ENCODE results near the gene OSBPL9.
"Not testable (repeated sequence)": the region's sequence is repeated elsewhere in the genome, so short reads cannot be mapped to it uniquely, and the experiment has no call there.

The OSBPL9 gene

DNA sequence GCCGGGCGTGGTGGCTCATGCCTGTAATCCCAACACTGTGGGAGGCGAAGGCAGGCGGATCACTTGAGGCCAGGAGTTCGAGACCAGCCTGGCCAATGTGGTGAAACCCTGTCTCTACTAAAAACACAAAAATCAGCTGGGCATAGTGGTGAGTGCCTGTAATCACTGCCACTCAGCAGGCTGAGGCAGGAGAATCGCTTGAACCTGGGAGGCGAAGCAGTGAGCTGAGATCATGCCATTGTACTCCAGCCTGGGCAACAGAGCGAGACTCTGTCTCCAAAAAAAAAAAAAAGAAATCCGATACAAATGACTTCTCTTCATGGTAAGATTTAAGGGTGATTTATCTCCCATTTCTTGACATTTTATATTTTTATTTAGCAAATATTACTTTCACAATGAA is 202.1 kb downstream of the OSBPL9 start:
- not testable (repeated sequence) for DNase-seq

GRCh38 chr1:51819810-51820209 is 202.9 kb downstream of the OSBPL9 start:
- DNase-seq = no peak

- DNase-seq = no peak
These were observed 212.2 kb downstream of the OSBPL9 start for GRCh38 chr1:51829058-51829457.

DNA sequence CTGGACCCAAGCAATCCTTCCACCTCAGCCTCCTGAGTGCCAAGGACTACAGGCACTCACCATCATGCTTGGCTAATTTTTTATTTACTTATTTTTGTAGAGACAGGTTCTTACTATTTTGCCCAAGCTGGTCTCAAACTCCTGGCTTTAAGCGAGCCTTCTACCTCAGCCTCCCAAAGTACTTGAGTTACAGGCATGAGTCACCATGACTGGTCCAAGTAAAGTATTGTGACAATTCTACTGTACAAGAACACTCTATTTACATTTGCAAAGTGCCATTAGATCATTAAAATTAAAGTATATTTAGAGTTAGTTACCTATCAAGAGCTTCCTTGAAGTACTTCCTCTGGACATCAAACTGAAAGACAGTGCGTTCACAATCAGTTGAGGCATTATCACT is 216.8 kb downstream of the OSBPL9 start:
- DNase-seq = no peak

GRCh38 chr1:51837243-51837642 is 220.4 kb downstream of the OSBPL9 start:
- no peak for DNase-seq

Data from activated T-cell treated with anti-CD3 and anti-CD28 coated beads, Interleukin-2, amount 50 U/mL, for 48 hours (primary cell).